Measurements from ENCODE around the gene PEX26. TPM values are rescaled to one million over a fixed set of nuclear protein-coding genes. Genes with fewer than 3 reads are reported as not detected.
"Not testable (repeated sequence)": the region's sequence is repeated elsewhere in the genome, so short reads cannot be mapped to it uniquely, and the experiment has no call there.

PEX26 gene
- total RNA-seq, 4 donors from 2014 or later: 29.4 to 49.6 (median 39.4) TPM

GRCh38 chr22:18121506-18121905, 43.7 kb downstream of the PEX26 start:
- no peak for TF ChIP-seq POLR2A (IDR thresholded peaks at IDR 0.05)
- TF ChIP-seq CTCF (IDR thresholded peaks at IDR 0.05): no peak
- Histone ChIP-seq H3K27ac (no peak overlapping the region), H3K4me1 (no peaks in the 10 kb centered on the region), H3K4me3 (replicated peaks in 1 of 3) (no peak overlapping the region), H3K27me3 (no peaks in the 10 kb centered on the region), H3K36me3 (no peaks in the 10 kb centered on the region), H3K9me3 (no peaks in the 10 kb centered on the region)
- intact Hi-C loops (cut with DNase I): no loop called here
- 85 to 88% methylated on average over 10 to 13 of the region's 13 CpGs for WGBS, 2 donors
- DNase-seq: no peak

- H3K36me3 ChIP-seq: no peaks in the 10 kb centered on the region
- H3K4me3 ChIP-seq (replicated peaks in 1 of 3): no peak overlapping the region
- no peaks in the 10 kb centered on the region for H3K27me3 ChIP-seq
- no peak for DNase-seq
- WGBS, 2 donors: 83 to 96% methylated on average over 5 of the region's 5 CpGs
- H3K27ac ChIP-seq: no peak overlapping the region
- no peak for TF ChIP-seq CTCF (IDR thresholded peaks at IDR 0.05)
- no peak for TF ChIP-seq POLR2A (IDR thresholded peaks at IDR 0.05)
- no peaks in the 10 kb centered on the region for H3K9me3 ChIP-seq
- intact Hi-C loops (cut with DNase I): no loop called here
- no peaks in the 10 kb centered on the region for H3K4me1 ChIP-seq
These were observed 44.3 kb downstream of the PEX26 start for GRCh38 chr22:18121954-18122554.

- 96 to 97% methylated on average over 13 to 19 of the region's 19 CpGs for WGBS, 2 donors
- DNase-seq; H3K4me3 ChIP-seq (replicated peaks in 1 of 3); H3K36me3 ChIP-seq; H3K9me3 ChIP-seq; H3K4me1 ChIP-seq; H3K27me3 ChIP-seq; intact Hi-C loops (cut with DNase I); H3K27ac ChIP-seq: not testable (repeated sequence)
These were observed 45.8 kb downstream of the PEX26 start for GRCh38 chr22:18123476-18124025.

- WGBS, 2 donors: 97 to 99% methylated on average over 17 to 18 of the region's 18 CpGs
- TF ChIP-seq POLR2A (IDR thresholded peaks at IDR 0.05): no peak
- no peak for TF ChIP-seq CTCF (IDR thresholded peaks at IDR 0.05)
- DNase-seq: no peak
These were observed 48.8 kb downstream of the PEX26 start for GRCh38 chr22:18126606-18127005.

GRCh38 chr22:18130018-18130417, 52.2 kb downstream of the PEX26 start:
- Histone ChIP-seq H3K4me1 (no peaks in the 10 kb centered on the region), H3K27me3 (no peaks in the 10 kb centered on the region), H3K9me3 (no peaks in the 10 kb centered on the region), H3K36me3 (no peaks in the 10 kb centered on the region), H3K27ac (no peak overlapping the region), H3K4me3 (replicated peaks in 1 of 3) (no peak overlapping the region)
- no peak for DNase-seq
- intact Hi-C loops (cut with DNase I): no loop called here
- WGBS, 2 donors: 82 to 90% methylated on average over 8 of the region's 8 CpGs
- TF ChIP-seq POLR2A (IDR thresholded peaks at IDR 0.05): no peak
- TF ChIP-seq CTCF (IDR thresholded peaks at IDR 0.05): no peak

More at GRCh38 chr22:18126606-18127005, 48.8 kb downstream of the PEX26 start:
- no peaks in the 10 kb centered on the region for H3K36me3 ChIP-seq
- intact Hi-C loops (cut with DNase I): no loop called here
- no peaks in the 10 kb centered on the region for H3K9me3 ChIP-seq
- no peak overlapping the region for H3K4me3 ChIP-seq (replicated peaks in 1 of 3)
- no peaks in the 10 kb centered on the region for H3K4me1 ChIP-seq
- no peaks in the 10 kb centered on the region for H3K27me3 ChIP-seq
- H3K27ac ChIP-seq: no peak overlapping the region
